Hepatocyte (in vitro differentiated cells): ENCODE results near the gene CORO2B.

Source experiments
- CTCF ChIP-seq: fragments of 200-600 bp; sonication (generic); IDR thresholded peaks from 2 replicates; pipeline ENCODE4 v1.5.1; 2016; ENCODE audit warnings: antibody characterized with exemption, mild to moderate bottlenecking; ENCODE audit not compliant: poor library complexity
- EZH2 ChIP-seq: fragments of 200-600 bp; sonication (generic); IDR thresholded peaks from 2 replicates; pipeline ENCODE4 v1.6.1; 2016; ENCODE audit warnings: antibody characterized with exemption, mild to moderate bottlenecking, borderline replicate concordance
- EZH2phosphoT487 ChIP-seq: fragments of 200-600 bp; sonication (generic); IDR thresholded peaks from one replicate; pipeline ENCODE4 v1.6.1; 2018; ENCODE audit warnings: antibody characterized with exemption, mild to moderate bottlenecking, low read depth, moderate library complexity; ENCODE audit not compliant: unreplicated experiment, severe bottlenecking

- TF ChIP-seq CTCF (no peak), EZH2phosphoT487 (no peak), EZH2 (no peak)
Observed at GRCh38 chr15:68775671-68776476, 197.1 kb downstream of the CORO2B start.
